COLO829 (cell line): Measurements from ENCODE around the gene VWA8.
A peak's percentile ranks its signal among the peaks of the same experiment; 100 is the strongest.
"Not testable (repeated sequence)": the region's sequence is repeated elsewhere in the genome, so short reads cannot be mapped to it uniquely, and the experiment has no call there.

Experiments
- DNase-seq: peaks from one replicate; pipeline ENCODE4 v3.0.0; 2012; ENCODE audit warnings: low spot score

The VWA8 gene

DNA sequence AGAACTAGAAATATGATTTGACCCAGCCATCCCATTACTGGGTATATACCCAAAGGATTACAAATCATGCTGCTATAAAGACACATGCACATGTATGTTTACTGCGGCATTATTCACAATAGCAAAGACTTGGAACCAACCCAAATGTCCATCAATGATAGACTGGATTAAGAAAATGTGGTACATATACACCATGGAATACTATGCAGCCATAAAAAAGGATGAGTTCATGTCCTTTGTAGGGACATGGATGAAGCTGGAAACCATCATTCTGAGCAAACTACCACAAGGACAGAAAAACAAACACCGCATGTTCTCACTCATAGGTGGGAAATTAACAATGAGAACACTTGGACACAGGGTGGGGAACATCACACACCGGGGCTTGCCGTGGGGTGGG lies 38.0 kb downstream of the VWA8 start:
- DNase-seq, result not testable (repeated sequence)

GRCh38 chr13:41919741-41920487 lies 41.0 kb downstream of the VWA8 start:
- DNase-seq, result no peak

GRCh38 chr13:41919031-41919740 lies 41.7 kb downstream of the VWA8 start:
- no peak for DNase-seq

GRCh38 chr13:41917641-41918040 lies 43.3 kb downstream of the VWA8 start:
- no peak for DNase-seq

- peak; percentile 69 for DNase-seq
These were observed 44.5 kb downstream of the VWA8 start for GRCh38 chr13:41916173-41916954.

GRCh38 chr13:41915081-41915480 lies 45.8 kb downstream of the VWA8 start:
- peak; percentile 30 for DNase-seq

DNA sequence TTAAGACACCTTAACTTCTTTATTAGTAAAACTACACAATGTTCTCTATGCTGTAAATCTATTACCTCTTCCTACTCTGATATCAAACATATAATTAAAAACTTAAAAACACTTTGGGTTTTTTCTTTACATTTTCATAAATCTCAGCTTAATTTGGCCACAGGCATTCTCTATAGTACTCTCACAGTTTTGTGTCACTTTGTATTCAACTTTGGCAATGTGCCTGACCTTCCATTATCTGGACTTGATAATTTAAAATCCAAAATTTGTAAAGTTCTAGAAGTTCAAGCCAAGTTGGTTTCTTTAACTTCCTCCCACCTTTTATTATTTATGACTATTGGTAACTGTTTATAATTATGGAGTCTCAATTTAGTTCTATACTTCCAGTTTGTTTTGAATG lies 46.4 kb downstream of the VWA8 start:
- no peak for DNase-seq

- no peak for DNase-seq
These were observed 51.4 kb downstream of the VWA8 start for GRCh38 chr13:41909506-41909905.

DNA sequence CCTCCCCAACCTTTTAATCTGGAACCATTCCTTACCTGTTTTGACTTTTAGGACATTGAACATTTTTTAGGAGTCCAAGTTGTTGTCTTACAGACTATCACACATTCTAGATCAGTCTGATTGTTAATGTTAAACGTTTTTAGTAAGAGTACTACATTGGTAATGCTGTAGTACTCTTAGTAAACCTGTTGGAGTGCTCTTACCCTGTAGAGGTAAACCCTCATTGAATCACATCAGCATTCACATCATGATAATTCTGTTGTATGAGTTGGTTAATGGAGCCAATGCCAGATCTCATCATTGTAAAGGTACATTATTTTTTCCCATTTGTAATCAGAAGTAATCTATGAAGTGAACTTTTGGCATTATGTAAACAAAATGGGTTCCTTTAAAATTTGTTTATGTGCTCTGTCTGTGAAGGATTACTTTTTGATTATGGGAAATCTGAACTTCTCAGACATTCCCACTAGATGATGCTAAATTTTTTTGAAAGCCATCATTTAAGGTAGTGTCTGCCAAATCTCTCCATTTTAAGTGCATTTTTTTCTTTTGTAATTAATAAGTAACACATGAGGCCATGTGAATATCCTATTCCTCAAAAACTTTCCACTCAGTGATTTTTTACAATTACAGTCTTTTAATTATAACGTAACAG lies 55.2 kb downstream of the VWA8 start:
- DNase-seq, result peak; percentile 32

GRCh38 chr13:41900918-41901317 lies 60.0 kb downstream of the VWA8 start:
- no peak for DNase-seq

- not testable (repeated sequence) for DNase-seq
These were observed 62.5 kb downstream of the VWA8 start for GRCh38 chr13:41898411-41898810.

GRCh38 chr13:41897126-41897525 lies 63.8 kb downstream of the VWA8 start:
- DNase-seq, result no peak

DNA sequence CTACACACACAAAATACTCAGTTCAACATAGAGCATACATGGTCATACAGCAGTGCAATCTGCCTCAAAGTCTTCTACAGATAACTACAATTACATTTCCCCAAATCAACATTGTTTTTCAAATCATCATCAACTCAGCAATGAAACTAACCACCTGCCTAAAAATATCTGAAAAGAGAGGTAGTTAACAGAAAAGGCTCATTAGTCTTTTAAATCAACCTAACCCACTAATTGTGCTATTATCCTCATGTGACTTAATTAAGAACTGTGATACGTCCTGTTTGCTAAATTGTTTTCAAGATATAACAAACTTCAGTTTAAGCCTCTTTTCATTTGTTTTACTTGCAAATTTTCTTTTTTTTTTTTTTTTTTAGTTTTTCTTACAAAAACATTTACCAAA lies 65.4 kb downstream of the VWA8 start:
- DNase-seq, result no peak

DNA sequence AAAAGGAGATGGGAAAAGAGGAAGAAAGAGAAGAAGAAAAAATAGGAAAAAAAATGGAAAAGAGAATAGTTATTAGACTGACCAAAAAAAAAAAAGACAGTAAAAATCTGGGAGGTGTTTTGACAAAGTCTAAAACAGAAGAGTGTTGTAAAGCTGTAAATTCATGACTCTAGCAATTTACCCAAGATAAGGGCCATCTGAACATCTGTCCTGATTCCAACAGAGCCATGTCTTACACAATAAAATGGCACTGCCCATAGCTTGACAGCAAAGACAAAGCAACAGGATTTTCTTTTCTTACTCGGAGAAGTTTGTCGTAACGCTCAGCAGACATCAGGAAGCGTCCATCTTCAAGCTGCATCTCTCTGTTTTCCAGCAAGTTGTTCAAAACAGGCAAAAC lies 69.8 kb downstream of the VWA8 start:
- DNase-seq, result no peak

DNA sequence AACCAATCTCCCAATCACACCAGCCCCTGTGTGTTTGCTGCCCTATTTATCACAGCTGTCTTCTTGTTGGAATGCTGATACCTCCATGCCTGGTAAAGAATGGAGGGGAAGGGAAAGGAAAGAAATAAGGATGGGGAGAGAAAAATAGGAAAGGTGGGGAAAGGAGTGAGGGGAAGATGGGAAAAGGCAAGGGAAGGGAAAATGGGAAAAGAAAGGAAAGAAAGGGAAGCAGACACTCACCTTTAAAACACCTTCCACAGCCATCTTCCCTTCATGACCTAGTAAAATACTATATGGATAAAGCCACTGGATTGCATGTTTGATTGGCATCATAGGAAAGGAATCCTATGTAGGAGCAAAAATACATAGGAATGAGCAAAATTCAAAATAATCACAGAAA lies 77.8 kb downstream of the VWA8 start:
- DNase-seq, result no peak

GRCh38 chr13:41881890-41882289 lies 79.0 kb downstream of the VWA8 start:
- DNase-seq, result not testable (repeated sequence)

DNA sequence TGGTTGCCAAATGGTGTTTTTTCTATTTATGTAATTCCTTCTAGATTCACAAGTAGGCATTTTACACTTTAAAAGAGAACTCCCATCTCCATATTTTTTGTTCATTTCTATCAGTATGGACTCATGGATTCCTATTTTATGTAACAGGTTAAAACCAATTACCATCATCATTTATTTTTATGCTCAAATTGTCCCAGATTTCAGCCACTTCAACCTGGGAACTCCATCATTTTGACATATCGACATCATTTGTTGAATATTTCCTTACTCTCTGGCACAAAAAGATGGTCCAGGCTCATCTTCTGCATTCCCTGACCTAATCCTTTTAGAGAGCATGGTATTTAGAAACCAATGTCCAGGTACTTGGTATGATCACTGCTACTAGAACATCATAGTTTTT lies 79.9 kb downstream of the VWA8 start:
- no peak for DNase-seq

GRCh38 chr13:41864658-41865057 lies 96.3 kb downstream of the VWA8 start:
- no peak for DNase-seq

DNA sequence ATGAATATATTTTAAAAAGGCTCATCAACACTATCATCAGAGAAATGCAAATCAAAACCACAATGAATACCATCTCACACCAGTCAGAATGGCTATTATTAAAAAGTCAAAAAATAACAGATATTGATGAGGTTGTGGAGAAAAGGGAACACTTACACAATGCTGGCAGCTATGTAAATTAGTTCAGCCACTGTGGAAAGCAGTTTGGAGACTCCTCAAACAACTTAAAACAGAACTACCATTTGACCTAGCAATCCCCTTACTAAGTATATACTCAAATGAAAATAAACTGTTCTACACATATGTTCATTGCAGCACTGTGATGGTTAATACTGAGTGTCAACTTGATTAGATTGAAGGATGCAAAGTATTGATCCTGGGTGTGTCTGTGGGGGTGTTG lies 98.2 kb downstream of the VWA8 start:
- DNase-seq, result not testable (repeated sequence)

- DNase-seq, result no peak
These were observed 101.3 kb downstream of the VWA8 start for GRCh38 chr13:41859565-41859964.

- DNase-seq, result no peak
These were observed 102.1 kb downstream of the VWA8 start for GRCh38 chr13:41858780-41859179.

DNA sequence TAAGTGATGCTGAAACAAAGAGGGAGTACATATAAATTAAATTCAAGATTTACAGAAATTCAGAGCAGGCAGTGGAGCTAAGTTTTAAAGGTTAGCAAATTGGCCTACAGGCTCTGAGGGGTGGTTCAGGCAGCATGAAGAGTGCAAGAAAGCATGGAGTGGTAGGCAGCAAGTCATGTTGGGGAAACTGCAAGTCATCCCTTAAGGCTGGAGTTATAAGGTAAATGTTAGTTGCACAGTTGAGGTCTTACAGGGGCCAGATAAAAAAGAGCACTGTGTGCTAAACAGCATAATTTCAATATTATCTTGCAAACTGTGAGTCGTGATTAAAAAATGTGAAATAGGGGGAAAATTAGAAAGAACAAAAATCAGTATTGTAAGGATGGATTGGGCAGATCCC lies 106.2 kb downstream of the VWA8 start:
- no peak for DNase-seq
